ENCODE measurements around the gene MAML2.

The MAML2 gene

GRCh38 chr11:96232132-96232531 lies 110.9 kb downstream of the MAML2 start:
- no peak for DNase-seq

GRCh38 chr11:96230686-96231085 lies 112.3 kb downstream of the MAML2 start:
- no peak for DNase-seq

GRCh38 chr11:96229354-96229977 lies 113.5 kb downstream of the MAML2 start:
- DNase-seq = no peak

DNA sequence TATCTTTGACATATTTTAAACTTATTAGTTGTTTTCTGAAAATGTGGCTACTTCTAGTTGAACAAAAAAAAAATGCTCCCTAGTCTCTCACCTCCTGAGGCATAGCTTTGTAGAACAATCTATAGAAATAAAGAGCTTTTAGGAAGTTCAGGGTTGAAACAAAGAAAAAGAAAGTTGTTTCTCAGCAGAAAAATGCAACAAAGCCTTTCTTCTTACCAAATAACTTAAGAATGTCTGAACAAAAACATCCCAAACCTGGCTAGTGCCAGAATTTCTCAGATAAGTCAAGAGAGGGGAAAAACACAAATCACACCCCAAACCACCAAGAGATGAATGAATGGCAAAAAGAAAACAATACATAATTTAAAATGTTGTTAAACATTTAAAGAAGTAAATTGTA lies 114.1 kb downstream of the MAML2 start:
- no peak for DNase-seq

DNA sequence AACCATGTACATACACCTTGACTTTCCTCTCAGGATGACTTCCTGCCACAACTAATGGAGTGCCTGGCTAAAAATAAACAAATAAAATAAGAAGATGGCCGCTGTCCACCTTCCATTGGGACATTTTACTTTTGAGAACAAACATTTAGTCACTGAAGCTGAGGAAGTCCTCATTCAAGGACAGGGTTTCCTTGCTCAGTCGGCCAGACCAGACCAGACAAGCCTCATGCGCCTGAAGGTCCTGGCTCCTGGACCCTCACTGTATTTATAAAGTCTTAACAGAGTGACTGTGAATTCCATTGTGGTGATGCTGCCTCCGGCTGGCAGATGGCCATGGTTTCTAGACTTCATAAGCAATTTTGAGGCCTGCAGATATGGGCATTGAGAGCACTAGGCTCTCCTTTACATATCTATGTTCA lies 114.5 kb downstream of the MAML2 start:
- no peak for DNase-seq

DNA sequence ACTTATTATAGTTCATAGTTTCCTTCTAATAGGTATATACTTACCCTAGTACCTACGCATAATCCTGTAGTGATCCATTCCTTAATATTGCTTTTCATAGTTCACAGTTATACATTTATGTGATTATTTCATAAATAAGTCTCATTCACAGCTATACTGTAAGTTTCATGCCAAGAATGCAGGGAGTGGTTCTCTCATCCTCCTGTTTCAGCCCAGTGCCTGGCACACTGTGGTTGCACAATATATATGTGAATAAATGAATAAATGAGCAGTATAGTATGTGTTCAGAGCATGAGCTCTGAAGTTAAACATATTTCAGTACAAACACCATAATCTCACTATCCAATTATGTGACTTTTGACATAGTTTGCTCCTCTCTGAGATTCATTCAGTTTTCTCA lies 115.8 kb downstream of the MAML2 start:
- DNase-seq = no peak

DNA sequence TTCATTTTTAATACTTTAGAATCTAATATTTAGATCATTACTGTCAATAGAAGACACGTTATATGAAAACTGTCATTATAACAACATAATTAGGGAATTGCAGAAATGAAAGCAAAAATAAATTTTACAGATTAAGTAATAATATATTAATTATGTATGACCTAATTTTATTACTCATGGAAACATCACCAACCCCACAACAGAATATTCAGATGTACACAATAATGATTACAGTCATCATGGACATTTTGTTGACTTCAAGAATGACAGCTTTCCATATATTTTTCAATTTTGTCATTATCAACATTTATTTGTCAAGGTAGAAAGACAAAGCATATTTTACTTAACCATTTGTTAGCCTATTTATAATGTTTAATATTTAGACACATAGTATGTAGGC lies 119.9 kb downstream of the MAML2 start:
- DNase-seq = no peak

GRCh38 chr11:96222102-96222501 lies 120.9 kb downstream of the MAML2 start:
- DNase-seq = no peak

GRCh38 chr11:96221244-96222070 lies 121.5 kb downstream of the MAML2 start:
- DNase-seq = no peak

- no peak for DNase-seq
These were observed 122.9 kb downstream of the MAML2 start for GRCh38 chr11:96219981-96220623.

- no peak for DNase-seq
These were observed 124.1 kb downstream of the MAML2 start for GRCh38 chr11:96218901-96219300.

DNA sequence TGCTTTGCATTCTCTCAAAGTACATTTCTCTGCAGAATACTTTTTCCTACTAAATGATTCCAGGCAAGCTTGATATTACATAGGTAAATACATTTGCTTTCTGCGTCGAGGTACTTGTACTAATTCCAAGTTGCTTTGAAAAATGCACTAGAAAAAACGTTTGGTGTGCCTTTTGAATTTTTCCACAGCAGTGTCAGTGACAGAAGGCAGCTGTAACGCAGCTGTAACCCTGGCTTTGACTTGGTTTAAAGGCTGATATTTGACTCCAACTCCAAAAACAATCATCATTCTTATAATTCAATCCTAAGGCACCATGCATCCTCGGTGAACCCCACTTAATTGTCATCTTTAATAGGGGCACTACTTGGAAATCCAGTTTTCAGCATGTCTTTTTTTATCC lies 125.0 kb downstream of the MAML2 start:
- DNase-seq = no peak

DNA sequence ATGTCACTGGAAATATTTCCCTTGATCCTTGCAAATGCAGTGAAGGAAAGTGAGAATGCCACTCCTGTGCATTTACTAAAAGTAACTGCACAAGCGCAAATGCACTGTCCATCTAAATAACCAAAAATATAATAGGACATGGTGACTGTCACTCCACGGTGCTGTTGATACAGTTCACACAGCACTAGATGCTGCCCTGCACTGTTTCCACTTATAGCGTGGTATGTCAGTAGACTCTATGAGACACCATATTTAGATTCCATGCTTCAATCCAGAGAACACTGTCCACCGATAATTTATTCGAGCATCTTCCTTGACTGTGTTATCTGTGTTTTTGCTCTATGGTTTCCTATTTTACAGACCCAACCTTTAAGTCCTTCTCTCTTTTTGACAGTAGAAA lies 125.8 kb downstream of the MAML2 start:
- no peak for DNase-seq

GRCh38 chr11:96215826-96216225 lies 127.2 kb downstream of the MAML2 start:
- no peak for DNase-seq

GRCh38 chr11:96215110-96215782 lies 127.7 kb downstream of the MAML2 start:
- no peak for DNase-seq

GRCh38 chr11:96214777-96215109 lies 128.3 kb downstream of the MAML2 start:
- DNase-seq = no peak

DNA sequence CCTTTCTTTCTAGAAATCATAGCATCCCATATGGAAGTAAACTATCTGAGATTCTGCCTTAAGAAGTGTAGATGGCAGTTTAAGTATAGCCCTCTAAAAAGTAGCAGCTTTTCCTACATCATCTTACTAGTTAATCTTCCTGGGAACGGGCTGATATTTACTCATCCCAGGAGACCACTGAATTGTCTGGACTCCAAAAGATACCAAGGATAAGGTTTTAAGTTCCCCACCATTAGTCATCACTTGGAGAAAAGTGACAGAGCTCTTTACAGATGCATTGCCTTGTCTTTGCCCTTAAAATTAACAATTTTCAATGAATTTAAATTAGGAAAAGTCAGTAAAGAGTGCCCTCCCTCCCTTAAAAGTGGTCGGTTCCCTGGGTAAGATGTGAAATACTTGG lies 129.5 kb downstream of the MAML2 start:
- DNase-seq = no peak

- peak; percentile 26 for DNase-seq
These were observed 131.6 kb downstream of the MAML2 start for GRCh38 chr11:96211436-96211835.

DNA sequence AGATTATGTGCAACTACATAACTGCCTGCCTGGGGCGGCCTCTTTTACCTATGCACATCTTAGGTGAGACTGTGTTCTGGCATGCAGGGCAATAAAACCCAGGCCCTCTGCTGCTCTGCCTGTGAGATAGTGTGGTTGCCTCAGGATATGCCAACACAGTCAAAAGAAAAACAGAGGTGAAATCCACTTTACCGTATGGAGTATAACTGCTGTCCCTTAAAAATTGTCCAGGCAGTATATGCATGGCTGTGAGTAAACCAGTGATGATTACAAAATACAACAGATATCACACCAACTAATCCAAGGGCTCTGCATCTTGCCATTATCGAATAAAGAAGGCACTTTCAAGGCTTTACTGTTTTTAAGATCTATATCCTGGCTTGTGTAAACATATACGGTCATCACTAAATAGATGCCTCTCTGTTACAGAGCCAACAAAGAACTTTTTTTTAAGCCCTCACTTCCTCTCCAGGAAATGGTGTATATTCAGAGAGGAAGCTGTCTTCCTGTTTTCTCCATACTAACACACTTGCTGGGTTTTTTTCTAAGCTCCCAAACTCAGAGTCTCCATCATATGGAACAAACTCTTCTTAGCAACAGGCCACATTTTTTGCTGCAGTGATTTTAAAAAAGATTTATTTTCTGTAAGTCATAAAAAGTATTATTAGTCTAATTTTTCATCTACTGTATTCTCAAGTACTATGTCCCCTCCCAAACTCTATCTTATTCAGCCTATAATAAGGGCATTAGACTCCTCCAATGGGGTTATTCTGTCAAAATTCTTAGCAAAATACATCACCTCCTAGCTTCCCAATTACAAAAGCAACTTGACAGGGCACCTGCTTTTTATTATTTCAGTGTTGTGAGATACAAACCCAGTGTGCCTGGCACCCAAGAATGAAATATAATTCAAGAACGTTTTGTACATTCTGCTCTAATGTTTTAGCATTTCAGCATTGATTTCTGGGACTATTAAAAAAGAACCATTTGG lies 135.2 kb downstream of the MAML2 start:
- no peak for DNase-seq

DNA sequence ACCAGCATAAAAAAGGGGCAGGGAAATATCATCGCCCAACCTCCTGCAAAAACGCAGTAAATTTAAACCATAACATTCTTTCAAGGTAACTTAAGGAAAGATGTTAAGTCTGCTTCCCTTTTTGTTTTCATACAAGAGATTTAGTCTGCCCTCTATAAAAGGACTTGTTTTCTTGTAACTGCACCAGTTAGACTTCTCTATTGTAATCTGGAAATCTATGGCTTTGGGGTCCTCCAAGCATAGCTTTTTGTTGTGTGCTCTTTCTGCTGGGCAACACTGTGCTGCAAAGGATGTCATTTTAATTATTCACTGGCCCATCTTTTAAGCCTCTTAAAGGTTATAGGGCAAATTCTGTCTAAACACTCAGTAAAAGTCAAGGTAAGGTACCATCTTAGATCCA lies 136.0 kb downstream of the MAML2 start:
- no peak for DNase-seq

DNA sequence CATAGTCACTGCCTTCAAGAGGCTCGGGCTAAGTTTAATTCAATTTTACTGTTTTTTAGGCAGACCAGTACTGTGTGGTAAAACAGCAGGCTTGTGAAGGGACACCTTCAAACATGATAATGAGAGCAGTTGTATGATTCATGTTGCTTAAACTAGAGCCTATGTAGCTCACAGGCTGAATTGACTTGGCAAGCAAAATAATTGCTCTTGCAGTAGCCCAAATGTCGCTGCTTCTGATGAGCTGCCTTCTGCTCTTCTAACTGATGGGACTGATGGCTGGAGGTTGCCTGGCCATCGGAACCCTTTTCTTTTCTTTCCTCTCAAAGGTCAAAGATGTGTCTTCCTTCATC lies 137.6 kb downstream of the MAML2 start:
- no peak for DNase-seq

DNA sequence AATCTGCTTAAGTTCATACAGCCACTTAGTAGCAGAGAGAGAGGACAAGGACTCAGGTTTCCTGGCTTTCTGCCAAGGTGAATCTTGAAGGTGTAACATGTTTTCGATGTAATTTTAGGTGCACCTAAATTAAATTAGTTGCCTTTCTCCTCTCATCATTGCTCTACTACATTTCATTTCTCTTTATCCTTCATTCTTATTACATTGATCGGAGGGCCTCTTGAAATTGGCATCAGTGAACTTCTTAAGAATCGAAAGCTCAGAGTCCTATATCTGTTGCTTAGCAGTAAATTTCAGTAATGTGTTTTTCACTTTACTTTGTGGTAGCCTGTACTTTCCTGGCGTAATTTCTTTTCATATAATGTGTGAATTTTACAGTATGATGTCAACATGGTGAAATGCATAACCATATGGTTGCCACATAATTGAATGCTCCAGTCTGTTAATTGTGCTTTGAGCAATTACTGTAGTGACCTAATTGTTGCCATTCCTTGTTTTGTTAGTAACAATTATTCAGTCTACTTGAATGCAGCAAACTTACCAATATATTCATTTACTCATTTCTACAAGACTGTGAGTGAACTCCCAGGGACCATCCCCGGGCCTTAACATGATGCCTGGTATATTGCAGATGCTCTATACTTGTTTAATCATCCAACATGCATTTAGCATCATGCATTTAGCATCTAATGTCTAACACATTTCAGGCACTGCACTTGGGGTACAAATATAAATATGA lies 138.1 kb downstream of the MAML2 start:
- DNase-seq = no peak

Data from activated T-cell treated with anti-CD3 and anti-CD28 coated beads for 4 hours (primary cell).